Brain microvascular endothelial cell (primary cell): Measurements from ENCODE around the gene TRIM71.
A peak's percentile ranks its signal among the peaks of the same experiment; 100 is the strongest.

ENCODE experiments used
- DNase-seq: peaks from one replicate; pipeline ENCODE4 v3.0.0-alpha.2; 2020
- H3K27ac ChIP-seq: fragments of 250-450 bp; sonication (Bioruptor Pico); 2 replicates; pipeline ENCODE4 v1.5.1; 2020; ENCODE audit warnings: mild to moderate bottlenecking, moderate library complexity
- H3K27me3 ChIP-seq: fragments of 250-450 bp; sonication (Bioruptor Pico); replicated peaks from 2 replicates; pipeline ENCODE4 v1.5.1; 2020; ENCODE audit warnings: mild to moderate bottlenecking
- H3K36me3 ChIP-seq: fragments of 250-450 bp; sonication (Bioruptor Pico); replicated peaks from 2 replicates; pipeline ENCODE4 v1.5.1; 2020; ENCODE audit warnings: mild to moderate bottlenecking
- H3K4me3 ChIP-seq: 2 replicates; pipeline ENCODE4 v1.5.1; 2011; ENCODE audit warnings: low read depth, mild to moderate bottlenecking, control low read depth, low read length, moderate library complexity
- CTCF ChIP-seq: IDR thresholded peaks from 2 replicates; pipeline ENCODE4 v1.5.1; 2011; ENCODE audit warnings: low read depth, mild to moderate bottlenecking, moderate library complexity, low read length, control low read depth, inconsistent platforms; ENCODE audit errors: missing control alignments
- in situ Hi-C: cut with HindIII; loops from 2 replicates; pipeline ENCODE4 v1.10.0; 2017; ENCODE audit warnings: low sequenced_read_pairs, low pct_ligation_motif_present

Gene TRIM71

GRCh38 chr3:32813180-32813579, 4.6 kb upstream of the TRIM71 start:
- H3K36me3 ChIP-seq: no peaks in the 10 kb centered on the region
- H3K4me3 ChIP-seq: no peak overlapping the region
- peaks cover 25% of the 10 kb centered on the region for H3K27me3 ChIP-seq
- no peak for TF ChIP-seq CTCF
- no peak overlapping the region for H3K27ac ChIP-seq
- in situ Hi-C loops: no loop called here
- DNase-seq: no peak

GRCh38 chr3:32814361-32814760, 3.4 kb upstream of the TRIM71 start:
- in situ Hi-C loops: no loop called here
- no peak for TF ChIP-seq CTCF
- H3K36me3 ChIP-seq: no peaks in the 10 kb centered on the region
- no peak overlapping the region for H3K4me3 ChIP-seq
- DNase-seq: no peak
- H3K27ac ChIP-seq: no peak overlapping the region
- peaks cover 37% of the 10 kb centered on the region for H3K27me3 ChIP-seq

GRCh38 chr3:32815841-32816438, 1.9 kb upstream of the TRIM71 start:
- no peak for DNase-seq
- Histone ChIP-seq H3K4me3 (no peak overlapping the region), H3K36me3 (no peaks in the 10 kb centered on the region), H3K27me3 (peaks cover 53% of the 10 kb centered on the region), H3K27ac (no peak overlapping the region)
- in situ Hi-C loops: no loop called here
- TF ChIP-seq CTCF: no peak

- Histone ChIP-seq H3K36me3 (no peaks in the 10 kb centered on the region), H3K27ac (no peak overlapping the region), H3K27me3 (peaks cover 60% of the 10 kb centered on the region), H3K4me3 (peak overlapping the region; percentile 44)
- TF ChIP-seq CTCF: no peak
- no peak for DNase-seq
- in situ Hi-C loops: no loop called here
Measured at GRCh38 chr3:32816439-32817256, 1.1 kb upstream of the TRIM71 start.

GRCh38 chr3:32817257-32817557, 590 bp upstream of the TRIM71 start:
- peaks cover 65% of the 10 kb centered on the region for H3K27me3 ChIP-seq
- no peak for TF ChIP-seq CTCF
- no peak for DNase-seq
- no peaks in the 10 kb centered on the region for H3K36me3 ChIP-seq
- in situ Hi-C loops: no loop called here
- no peak overlapping the region for H3K27ac ChIP-seq
- no peak overlapping the region for H3K4me3 ChIP-seq
